OCI-LY7 (cell line): ENCODE measurements around the gene FBRSL1.

Experiments
- EZH2phosphoT487 ChIP-seq: fragments of 200-600 bp; sonication (generic); IDR thresholded peaks from 2 replicates; pipeline ENCODE4 v1.6.1; 2018; ENCODE audit warnings: low read depth, borderline replicate concordance, mild to moderate bottlenecking, mixed run types, antibody characterized with exemption, low read length, moderate library complexity, mixed read lengths
- TF ChIP-seq, protein P1 (sequence below): fragments of 200-600 bp; sonication (generic); conservative IDR thresholded peaks from 2 replicates; pipeline ENCODE4 v1.5.1; 2014; ENCODE audit warnings: mild to moderate bottlenecking, antibody characterized with exemption, low read length, moderate library complexity, mixed read lengths

DNA sequence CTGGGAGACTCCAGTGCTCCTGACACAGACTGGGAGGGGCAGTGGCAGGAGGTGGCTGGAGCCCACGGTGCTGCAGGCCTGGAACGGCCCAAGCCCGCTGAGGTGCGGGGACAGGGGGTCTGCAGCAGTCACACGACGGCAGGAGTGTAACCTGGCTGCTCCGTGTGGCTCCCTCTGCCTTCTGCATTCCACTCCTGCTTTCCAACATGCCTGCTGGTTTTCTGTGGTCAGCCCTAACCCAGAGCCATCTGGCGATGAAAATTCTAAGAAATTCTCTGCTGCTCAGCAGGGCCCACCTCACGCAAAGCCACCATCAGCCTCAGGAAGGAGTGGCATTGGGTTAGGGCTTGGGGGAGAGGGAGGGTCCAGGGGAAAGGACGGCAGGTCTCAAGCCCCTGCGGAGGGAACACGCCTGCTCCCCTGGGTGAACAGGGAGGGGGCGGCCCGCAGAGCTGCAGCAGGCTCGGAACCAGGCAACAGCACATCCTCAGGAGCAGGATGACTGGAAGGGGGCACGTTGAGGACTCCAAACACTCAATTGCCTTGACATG lies 5.0 kb upstream of the FBRSL1 start:
- TF ChIP-seq, protein P1, sequence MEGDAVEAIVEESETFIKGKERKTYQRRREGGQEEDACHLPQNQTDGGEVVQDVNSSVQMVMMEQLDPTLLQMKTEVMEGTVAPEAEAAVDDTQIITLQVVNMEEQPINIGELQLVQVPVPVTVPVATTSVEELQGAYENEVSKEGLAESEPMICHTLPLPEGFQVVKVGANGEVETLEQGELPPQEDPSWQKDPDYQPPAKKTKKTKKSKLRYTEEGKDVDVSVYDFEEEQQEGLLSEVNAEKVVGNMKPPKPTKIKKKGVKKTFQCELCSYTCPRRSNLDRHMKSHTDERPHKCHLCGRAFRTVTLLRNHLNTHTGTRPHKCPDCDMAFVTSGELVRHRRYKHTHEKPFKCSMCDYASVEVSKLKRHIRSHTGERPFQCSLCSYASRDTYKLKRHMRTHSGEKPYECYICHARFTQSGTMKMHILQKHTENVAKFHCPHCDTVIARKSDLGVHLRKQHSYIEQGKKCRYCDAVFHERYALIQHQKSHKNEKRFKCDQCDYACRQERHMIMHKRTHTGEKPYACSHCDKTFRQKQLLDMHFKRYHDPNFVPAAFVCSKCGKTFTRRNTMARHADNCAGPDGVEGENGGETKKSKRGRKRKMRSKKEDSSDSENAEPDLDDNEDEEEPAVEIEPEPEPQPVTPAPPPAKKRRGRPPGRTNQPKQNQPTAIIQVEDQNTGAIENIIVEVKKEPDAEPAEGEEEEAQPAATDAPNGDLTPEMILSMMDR, result no peak
- TF ChIP-seq EZH2phosphoT487, result no peak
